NCI-H2081 treated with DMSO at 0.1 percent for 48 hours (cell line): Measurements from ENCODE around the gene GPR32.
"Not testable (repeated sequence)": the region's sequence is repeated elsewhere in the genome, so short reads cannot be mapped to it uniquely, and the experiment has no call there.

Source experiments
- DNase-seq: peaks from one replicate; lab custom pipeline; 2025; lab: John Stamatoyannopoulos, UW

GPR32 gene, protein sequence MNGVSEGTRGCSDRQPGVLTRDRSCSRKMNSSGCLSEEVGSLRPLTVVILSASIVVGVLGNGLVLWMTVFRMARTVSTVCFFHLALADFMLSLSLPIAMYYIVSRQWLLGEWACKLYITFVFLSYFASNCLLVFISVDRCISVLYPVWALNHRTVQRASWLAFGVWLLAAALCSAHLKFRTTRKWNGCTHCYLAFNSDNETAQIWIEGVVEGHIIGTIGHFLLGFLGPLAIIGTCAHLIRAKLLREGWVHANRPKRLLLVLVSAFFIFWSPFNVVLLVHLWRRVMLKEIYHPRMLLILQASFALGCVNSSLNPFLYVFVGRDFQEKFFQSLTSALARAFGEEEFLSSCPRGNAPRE

GRCh38 chr19:50770164-50770563, at the start of gene GPR32:
Gene GPR32, plus strand, starts transcription at chr19:50770464. Its CDS starts 137 bp downstream, at chr19:50770601.
- not testable (repeated sequence) for DNase-seq

GRCh38 chr19:50720921-50721381, 49.3 kb upstream of the GPR32 start:
- DNase-seq = no peak

DNA sequence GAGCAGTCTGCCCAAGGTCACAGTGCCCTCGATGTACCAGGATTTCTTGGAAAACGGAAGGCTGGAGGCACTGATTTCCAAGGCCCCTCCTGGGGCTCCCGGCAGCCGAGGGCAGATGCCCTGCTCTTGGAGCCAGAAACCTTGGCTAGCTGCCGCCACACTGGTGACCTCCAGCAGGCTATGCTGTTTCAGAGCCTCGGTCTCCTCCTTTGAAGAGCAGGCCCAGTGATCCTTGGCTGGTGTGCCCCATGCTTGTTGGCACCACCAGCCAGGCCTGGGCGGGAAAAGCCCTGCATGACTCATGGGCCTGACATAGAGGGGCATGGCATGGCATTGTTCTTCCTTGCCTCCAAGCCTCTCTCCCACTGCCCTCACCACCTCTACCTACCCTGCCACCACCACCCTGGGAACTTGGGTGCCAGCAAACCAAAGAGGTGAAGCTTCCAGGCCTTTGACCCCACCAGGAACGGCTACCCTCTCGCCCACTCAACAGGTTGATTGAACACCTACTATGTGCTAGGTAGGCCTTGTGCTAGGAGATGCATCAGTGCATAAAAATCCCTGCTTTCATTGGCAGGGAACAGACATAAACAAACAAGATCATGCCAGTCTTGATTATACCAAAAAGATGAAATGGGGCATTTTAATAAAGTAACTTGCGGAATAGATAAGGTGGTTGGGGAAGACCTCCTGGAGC, 48.7 kb upstream of the GPR32 start:
- DNase-seq = no peak

DNA sequence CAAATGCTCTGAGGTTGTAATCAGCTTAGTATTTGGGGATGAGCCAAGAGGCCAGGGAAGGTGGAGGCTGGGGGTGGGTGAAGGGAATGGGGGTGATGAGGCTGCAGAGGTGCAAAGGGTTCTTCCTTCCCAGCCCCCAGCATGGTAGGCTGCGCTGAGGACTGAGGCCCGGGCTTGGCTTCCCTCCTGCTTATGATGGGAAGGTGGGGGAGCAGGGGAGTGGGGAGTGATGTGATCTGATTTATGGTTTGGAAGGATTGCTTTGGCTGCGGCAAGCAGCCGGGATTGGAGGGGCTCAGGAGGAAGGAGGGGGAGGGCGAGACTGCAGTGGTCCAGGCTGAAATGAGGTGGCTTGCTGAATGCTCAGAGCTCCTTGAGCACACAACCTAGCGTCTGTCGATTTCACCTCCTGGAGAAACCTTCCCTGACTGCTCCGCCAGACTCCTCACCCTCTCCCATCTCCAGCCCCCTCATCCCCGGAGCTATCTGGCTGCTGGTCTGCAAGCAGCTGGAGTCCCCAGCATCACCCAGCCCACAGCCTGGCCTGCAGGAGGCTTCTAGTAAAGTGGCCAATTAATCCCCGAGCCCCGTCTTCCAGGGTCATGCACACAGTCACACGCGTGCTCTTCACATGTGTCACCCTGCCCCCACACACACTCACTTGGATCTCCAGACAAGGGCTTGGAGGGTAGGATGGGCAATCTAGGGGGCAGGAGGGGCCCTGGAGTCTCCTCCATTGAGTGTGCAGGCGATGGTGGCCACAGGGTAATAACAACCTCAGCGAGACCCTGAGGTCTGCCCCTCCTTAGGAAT, 47.9 kb upstream of the GPR32 start:
- no peak for DNase-seq

GRCh38 chr19:50723069-50723468, 47.2 kb upstream of the GPR32 start, which contains the start of gene CLEC11A:
Gene CLEC11A, plus strand, starts transcription at chr19:50723364. Its CDS starts 162 bp downstream, at chr19:50723526.
- DNase-seq = no peak

GRCh38 chr19:50723735-50724521, 46.3 kb upstream of the GPR32 start:
- no peak for DNase-seq

- DNase-seq = peak; percentile 57
Measured at GRCh38 chr19:50724522-50725217, 45.6 kb upstream of the GPR32 start.

DNA sequence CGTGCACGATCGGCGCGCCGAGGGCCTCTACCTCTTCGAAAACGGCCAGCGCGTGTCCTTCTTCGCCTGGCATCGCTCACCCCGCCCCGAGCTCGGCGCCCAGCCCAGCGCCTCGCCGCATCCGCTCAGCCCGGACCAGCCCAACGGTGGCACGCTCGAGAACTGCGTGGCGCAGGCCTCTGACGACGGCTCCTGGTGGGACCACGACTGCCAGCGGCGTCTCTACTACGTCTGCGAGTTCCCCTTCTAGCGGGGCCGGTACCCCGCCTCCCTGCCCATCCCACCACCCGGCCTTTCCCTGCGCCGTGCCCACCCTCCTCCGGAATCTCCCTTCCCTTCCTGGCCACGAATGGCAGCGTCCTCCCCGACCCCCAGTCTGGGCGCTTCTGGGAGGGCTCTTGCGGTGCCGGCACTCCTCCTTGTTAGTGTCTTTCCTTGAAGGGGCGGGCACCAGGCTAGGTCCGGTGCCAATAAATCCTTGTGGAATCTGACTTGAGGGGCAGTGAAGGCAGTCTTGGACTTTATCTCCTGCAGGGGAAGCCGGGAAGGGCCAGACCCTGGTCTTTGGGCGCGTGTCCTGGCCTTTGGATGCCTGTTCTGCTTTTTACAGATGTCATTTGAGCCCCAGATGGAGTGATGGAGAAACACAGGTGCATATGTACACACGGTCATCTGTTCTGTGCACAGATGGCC, 44.9 kb upstream of the GPR32 start:
- no peak for DNase-seq

GRCh38 chr19:50725911-50726230, 44.4 kb upstream of the GPR32 start:
- no peak for DNase-seq

- no peak for DNase-seq
Measured at GRCh38 chr19:50728084-50728737, 42.1 kb upstream of the GPR32 start.

DNA sequence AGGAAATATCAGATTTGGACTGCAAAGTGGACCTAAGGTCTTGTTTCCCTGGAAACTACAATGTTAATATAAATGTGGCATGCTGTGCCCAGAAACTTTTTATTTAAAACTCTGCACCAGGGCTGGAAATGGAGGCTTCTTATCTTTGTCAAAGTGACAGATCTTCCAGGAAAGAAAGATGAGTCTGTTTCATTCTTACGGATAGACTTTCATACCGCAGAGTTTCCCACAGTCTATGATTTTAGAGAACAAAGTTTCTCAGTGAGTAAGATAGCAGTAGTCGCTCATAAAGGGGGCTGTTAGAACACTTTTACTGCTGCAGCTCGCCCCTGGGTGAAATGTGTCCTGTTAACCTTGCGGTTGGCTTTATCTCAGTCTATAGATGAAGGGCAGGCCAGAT, 40.4 kb upstream of the GPR32 start:
- no peak for DNase-seq

DNA sequence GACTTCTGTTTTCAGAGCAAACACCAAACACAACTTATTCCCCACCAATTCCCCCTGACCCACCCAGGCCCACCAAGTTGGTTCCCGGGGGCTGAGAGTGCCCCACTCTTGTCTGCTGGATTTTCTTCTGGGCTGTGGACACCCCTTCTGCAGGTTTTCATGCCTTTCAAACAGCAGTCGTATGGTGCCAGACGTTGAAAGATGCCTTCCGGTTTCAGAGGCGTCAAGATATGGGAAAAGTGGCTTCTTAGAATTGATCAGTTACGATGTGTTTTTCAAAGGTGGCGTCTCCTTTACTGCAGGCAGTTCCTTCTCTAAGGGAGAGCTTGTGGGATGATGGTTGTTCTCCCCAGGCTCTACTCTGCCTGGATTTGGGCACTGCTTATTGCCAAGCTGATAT, 34.4 kb upstream of the GPR32 start:
- DNase-seq = no peak

DNA sequence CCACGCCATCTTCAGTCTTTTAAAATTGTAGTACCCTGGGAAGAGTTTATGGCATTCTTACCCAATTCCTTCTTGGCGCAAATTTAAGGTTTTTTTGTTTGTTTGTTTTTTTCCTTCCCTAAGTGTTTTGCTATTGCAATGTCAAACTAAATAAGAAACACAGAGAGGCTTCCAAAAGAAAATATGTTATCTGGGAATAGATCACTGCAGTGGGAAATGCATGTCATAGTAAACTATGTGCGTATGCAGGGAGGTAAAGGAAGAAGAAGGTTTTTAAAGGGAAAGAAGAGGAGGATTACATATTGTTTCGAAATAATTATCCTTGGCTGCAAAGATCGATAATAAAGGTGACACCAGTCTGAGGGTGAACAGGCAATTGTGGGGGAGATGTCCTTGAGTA, 33.9 kb upstream of the GPR32 start:
- no peak for DNase-seq

DNA sequence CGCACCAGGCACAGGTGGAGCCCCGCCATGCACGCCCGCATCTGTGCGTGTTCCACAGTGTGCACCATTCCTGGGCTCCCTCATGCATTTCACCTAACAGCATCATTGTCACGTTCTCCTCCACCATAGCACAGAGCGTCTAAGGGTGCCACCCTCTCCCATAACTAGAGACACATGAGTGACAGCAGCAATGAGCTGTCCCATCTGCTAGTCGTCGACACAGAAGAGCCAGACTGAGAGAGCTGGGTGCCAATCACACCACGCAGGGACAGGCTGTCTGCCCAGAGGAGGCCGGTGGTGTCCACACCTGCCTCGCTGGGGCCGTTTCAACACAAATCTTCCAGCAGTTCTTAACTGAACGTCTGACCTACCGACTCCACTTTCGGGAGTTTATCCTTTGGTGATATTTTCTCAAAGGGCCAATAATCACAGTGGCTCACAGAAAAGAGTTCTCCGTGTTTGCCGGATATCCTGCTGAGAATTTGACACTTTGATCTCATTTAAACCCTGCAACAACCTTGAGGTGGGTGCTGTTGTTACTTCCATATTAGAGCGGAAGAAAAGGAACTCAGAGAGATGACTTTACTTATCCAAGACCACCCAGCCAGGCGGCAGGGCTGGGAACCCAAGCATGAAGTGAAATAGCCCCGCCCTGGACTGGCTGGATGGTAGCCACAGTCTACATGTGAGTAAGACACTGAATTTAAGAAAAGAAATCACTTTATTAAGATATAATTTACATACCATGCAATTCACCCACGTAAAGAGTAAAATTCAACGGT, 30.9 kb upstream of the GPR32 start:
- DNase-seq = no peak

- no peak for DNase-seq
Measured at GRCh38 chr19:50739914-50740426, 30.3 kb upstream of the GPR32 start.

DNA sequence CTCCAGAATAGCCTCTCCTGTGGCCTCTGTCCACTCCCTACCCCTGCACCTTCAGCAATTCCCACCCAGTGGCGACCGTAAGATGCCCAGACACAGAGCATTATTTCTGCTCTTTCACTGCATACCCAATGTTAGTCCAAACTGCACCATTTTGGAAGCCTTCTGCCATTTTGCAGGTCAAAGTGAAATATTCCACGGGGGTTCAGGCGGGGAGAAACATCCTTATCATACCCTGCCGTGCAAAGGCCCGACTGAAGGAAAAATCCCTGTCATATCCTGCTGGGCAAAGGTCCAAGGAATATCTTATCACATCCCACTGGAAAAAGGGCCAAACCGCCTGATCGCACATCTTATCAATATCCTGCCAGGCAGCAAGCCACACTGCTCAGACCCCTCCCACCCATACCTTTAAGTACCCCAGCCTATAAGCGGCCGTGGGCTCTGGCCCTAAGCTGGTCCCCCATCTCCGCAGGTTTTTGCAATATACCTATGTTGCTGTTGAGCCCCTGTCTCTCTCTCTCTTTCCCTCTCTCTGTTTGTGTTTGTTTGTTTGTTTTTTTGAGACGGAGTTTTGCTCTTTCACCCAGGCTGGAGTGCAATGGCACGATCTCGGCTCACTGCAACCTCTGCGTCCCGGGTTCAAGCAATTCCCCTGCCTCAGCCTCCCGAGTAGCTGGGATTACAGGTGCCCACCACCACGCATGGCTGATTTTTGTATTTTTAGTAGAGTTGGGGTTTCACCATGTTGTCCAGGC, 28.9 kb upstream of the GPR32 start:
- DNase-seq = no peak

GRCh38 chr19:50743537-50743936, 26.7 kb upstream of the GPR32 start:
- no peak for DNase-seq

GRCh38 chr19:50745221-50745620, 25.0 kb upstream of the GPR32 start:
- DNase-seq = no peak
